DND-41 (cell line): ENCODE results near the gene SNCB.

Source experiments
- EZH2 ChIP-seq: IDR thresholded peaks from 3 replicates; pipeline ENCODE4 v1.6.1; 2012; ENCODE audit warnings: borderline replicate concordance, low read depth, mild to moderate bottlenecking, moderate library complexity, low read length, inconsistent platforms; ENCODE audit not compliant: severe bottlenecking
- TF ChIP-seq, protein P1 (sequence below): IDR thresholded peaks from 2 replicates; pipeline ENCODE4 v1.5.1; 2012; ENCODE audit warnings: borderline replicate concordance, low read length, moderate library complexity, mild to moderate bottlenecking; ENCODE audit not compliant: poor library complexity, severe bottlenecking; ENCODE audit errors: extremely low read depth

DNA sequence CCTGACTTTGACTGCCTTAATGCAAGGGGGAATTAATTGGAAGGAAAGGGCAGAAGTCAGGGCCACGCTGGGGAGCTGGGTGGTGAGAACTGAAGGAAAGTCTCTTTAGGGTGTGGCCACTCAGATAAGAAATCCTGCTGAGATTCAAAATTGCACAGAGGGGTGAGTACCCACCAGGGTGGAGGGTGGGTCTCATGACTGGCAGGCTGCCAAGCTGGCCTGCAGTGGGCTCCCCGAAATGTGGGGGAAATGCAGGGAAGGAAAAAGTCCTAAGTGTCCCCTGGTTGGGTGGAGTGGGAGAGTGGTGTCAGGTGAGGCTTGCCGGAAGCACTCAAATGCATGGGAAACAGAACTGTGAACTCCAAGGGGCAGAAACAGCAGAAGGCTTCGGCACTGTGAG lies 41.1 kb upstream of the SNCB start:
- no peak for TF ChIP-seq EZH2
- TF ChIP-seq, protein P1, sequence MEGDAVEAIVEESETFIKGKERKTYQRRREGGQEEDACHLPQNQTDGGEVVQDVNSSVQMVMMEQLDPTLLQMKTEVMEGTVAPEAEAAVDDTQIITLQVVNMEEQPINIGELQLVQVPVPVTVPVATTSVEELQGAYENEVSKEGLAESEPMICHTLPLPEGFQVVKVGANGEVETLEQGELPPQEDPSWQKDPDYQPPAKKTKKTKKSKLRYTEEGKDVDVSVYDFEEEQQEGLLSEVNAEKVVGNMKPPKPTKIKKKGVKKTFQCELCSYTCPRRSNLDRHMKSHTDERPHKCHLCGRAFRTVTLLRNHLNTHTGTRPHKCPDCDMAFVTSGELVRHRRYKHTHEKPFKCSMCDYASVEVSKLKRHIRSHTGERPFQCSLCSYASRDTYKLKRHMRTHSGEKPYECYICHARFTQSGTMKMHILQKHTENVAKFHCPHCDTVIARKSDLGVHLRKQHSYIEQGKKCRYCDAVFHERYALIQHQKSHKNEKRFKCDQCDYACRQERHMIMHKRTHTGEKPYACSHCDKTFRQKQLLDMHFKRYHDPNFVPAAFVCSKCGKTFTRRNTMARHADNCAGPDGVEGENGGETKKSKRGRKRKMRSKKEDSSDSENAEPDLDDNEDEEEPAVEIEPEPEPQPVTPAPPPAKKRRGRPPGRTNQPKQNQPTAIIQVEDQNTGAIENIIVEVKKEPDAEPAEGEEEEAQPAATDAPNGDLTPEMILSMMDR, result no peak
